ENCODE measurements around the gene MEG3. TPM values are rescaled to one million over a fixed set of nuclear protein-coding genes. Genes with fewer than 3 reads are reported as not detected.

The MEG3 gene
- total and polyA plus RNA-seq, 2 of the 8 experiments (the other 6 are each of a cell fraction or from before 2014, with no cell fraction given) = 0.17 to 1.1 TPM

DNA sequence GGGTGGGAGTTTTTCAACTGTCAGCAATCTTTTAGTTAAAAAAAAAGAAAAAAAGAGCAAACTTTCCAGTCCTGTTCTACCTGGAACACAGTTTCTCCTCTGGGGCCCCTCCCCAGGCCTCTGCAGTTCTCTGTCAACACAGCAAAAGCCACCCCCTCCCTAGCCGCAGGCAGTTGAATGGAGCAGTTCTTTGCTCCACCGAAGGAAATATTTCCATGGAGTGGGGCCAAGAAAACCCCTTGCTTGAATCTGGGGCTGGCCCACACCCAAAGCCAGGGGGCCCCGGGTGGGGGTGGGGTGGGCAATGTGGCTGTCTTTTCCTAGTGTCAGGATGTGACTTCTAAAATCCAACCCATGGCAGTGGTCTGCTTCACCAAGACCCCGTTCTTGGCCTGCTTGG is 5.0 kb upstream of the MEG3 start:
- H3K79me1 ChIP-seq (ENCODE audit: low read depth, low read length) = no peaks in the 10 kb centered on the region
- no peak overlapping the region for H4K91ac ChIP-seq (replicated peaks; ENCODE audit: insufficient read length, low read length)
- H3K27ac ChIP-seq (ENCODE audit: low read depth, low read length) = no peak overlapping the region
- no peak overlapping the region for H3K4ac ChIP-seq (replicated peaks; ENCODE audit: insufficient read length, low read depth, low read length)
- 90% methylated on average over 4 of the region's 4 CpGs; no CpG with 5 or more reads in 1 of the 2 experiments for WGBS, 2 experiments (ENCODE audit: extremely low coverage in 1 of 2, insufficient coverage in 1 of 2, insufficient read length in 1 of 2, insufficient replicate concordance in 2 of 2, low coverage in 1 of 2, low lambda C conversion rate in 2 of 2, missing lambda C conversion rate in 1 of 2)
- peaks cover 3 to 7% (median 6%) of the 10 kb centered on the region in 4 experiments; a peak in 6 of 7 replicates for H3K4me1 ChIP-seq (replicated peaks in 1 of 4; ENCODE audit: control insufficient read depth in 3 of 4, insufficient read depth in 4 of 4, low read length in 3 of 4)
- no peak overlapping the region for H2AK5ac ChIP-seq (ENCODE audit: low read depth, low read length)
- no peak overlapping the region for H3K9ac ChIP-seq (replicated peaks in 1 of 4; ENCODE audit: extremely low read depth in 1 of 4, low read depth in 3 of 4, low read length in 3 of 4)
- no peaks in the 10 kb centered on the region for H3K36me3 ChIP-seq (ENCODE audit: control insufficient read depth in 2 of 4, insufficient read depth in 4 of 4, low read length in 3 of 4)
- H2BK120ac ChIP-seq (replicated peaks; ENCODE audit: low read depth, low read length) = no peak overlapping the region
- no peak overlapping the region for H3K4me3 ChIP-seq (ENCODE audit: extremely low read depth in 1 of 4, insufficient read depth in 2 of 4, low read depth in 3 of 4, low read length in 4 of 4)
- FAIRE-seq = no peak
- no peak overlapping the region for H2BK12ac ChIP-seq (ENCODE audit: low read depth, low read length)
- H3K27me3 ChIP-seq (replicated peaks in 1 of 4; ENCODE audit: control insufficient read depth in 3 of 4, extremely low read depth in 1 of 4, insufficient read depth in 3 of 4, low read length in 3 of 4) = no peaks in the 10 kb centered on the region
- H3K56ac ChIP-seq (replicated peaks; ENCODE audit: insufficient read length, low read depth, low read length) = no peak overlapping the region
- no peak overlapping the region for H2BK20ac ChIP-seq (ENCODE audit: low read length)
- no peak overlapping the region for H4K8ac ChIP-seq (ENCODE audit: extremely low read depth, insufficient read depth, low read length)
- no peak overlapping the region for H2BK15ac ChIP-seq (ENCODE audit: low read length)
- peaks cover 0 to 2% of the 10 kb centered on the region in 2 experiments for H4K20me1 ChIP-seq (replicated peaks in 1 of 2; ENCODE audit: control insufficient read depth in 1 of 2, insufficient read depth in 2 of 2, low read length in 2 of 2)
- CTCF ChIA-PET (ENCODE audit: partially characterized antibody) = interaction anchor here (0.9 to 1.1 kb wide), 4 partner anchors 12 to 33 kb away, joined by 3 read pairs; no protein-coding TSS in a partner anchor
- no peak overlapping the region for H2BK5ac ChIP-seq (ENCODE audit: low read depth, low read length)
- no peak overlapping the region for H4K5ac ChIP-seq (ENCODE audit: insufficient read length, low read depth, low read length)
- TF ChIP-seq KDM5A (IDR thresholded peaks at IDR 0.05; ENCODE audit: low read length) (no peak), CBX8 (IDR thresholded peaks at IDR 0.05; ENCODE audit: borderline replicate concordance, low read depth, low read length) (no peak), RBBP5 (IDR thresholded peaks at IDR 0.05; ENCODE audit: borderline replicate concordance, low read depth, low read length) (no peak)
- DNase-seq (ENCODE audit: low read depth in 1 of 2, low spot score in 2 of 2) = no peak
- no peak overlapping the region for H3K18ac ChIP-seq (ENCODE audit: extremely low read depth, low read length)
- no peak overlapping the region for H2AFZ ChIP-seq (ENCODE audit: low read length)
- H3K14ac ChIP-seq (ENCODE audit: insufficient read length) = no peak overlapping the region
- no peak overlapping the region for H3K23ac ChIP-seq (ENCODE audit: insufficient read length)
- no peak overlapping the region for H3K4me2 ChIP-seq (ENCODE audit: insufficient read depth in 1 of 2, low read depth in 2 of 2, low read length in 2 of 2)
- H3K23me2 ChIP-seq (ENCODE audit: low read depth, low read length) = no peaks in the 10 kb centered on the region
- H3K9me3 ChIP-seq (ENCODE audit: insufficient read depth in 2 of 2, low read depth in 1 of 2, low read length in 1 of 2) = peaks cover 0 to 5% of the 10 kb centered on the region in 2 experiments; a peak in 1 of 4 replicates
- H3K79me2 ChIP-seq (ENCODE audit: control insufficient read depth in 1 of 2, insufficient read depth in 2 of 2, low read length in 2 of 2) = no peaks in the 10 kb centered on the region
- POLR2A ChIA-PET (ENCODE audit: partially characterized antibody) = no interaction called here

Data from H1 (cell line).